ENCODE data around the gene ATP5MG. TPM values are rescaled to one million over a fixed set of nuclear protein-coding genes. Genes with fewer than 3 reads are reported as not detected.

The ATP5MG gene
- total and polyA plus RNA-seq, 10 of the 15 experiments (the other 5 are each of a cell fraction or from before 2014, with no cell fraction given): 211 to 2,276 (median 633) TPM

GRCh38 chr11:118401880-118402590 is 629 bp downstream of the ATP5MG start:
- RAD21 ChIA-PET (ENCODE audit: unreplicated experiment): interaction anchor here (0.8 to 3.0 kb wide), 6 partner anchors 33 to 86 kb away, joined by 3 to 13 read pairs (median 6); partner anchors contain the start of gene KMT2A
- H3K4me3 ChIP-seq: peak overlapping the region; percentile 89

More at GRCh38 chr11:118401880-118402590, 629 bp downstream of the ATP5MG start:
- Histone ChIP-seq H2AFZ (ENCODE audit: control insufficient read depth, low read depth, low read length) (peak overlapping the region; percentile 99; the same call in 1 of the 2 replicates), H3K27ac (ENCODE audit: control insufficient read depth, insufficient read depth) (peak overlapping the region; percentile 98), H3K4me2 (ENCODE audit: control insufficient read depth, insufficient read depth) (peak overlapping the region; percentile 83), H3K9ac (ENCODE audit: control insufficient read depth, insufficient read depth, low read length) (peak overlapping the region; percentile 94), H4K20me1 (ENCODE audit: control insufficient read depth, insufficient read depth) (no peaks in the 10 kb centered on the region), H3K79me2 (ENCODE audit: control insufficient read depth, insufficient read depth, low read length) (peaks cover 62% of the 10 kb centered on the region), H3K27me3 (replicated peaks in 1 of 2; ENCODE audit: control insufficient read depth in 2 of 2, insufficient read depth in 2 of 2, low read length in 1 of 2) (no peaks in the 10 kb centered on the region), H3K36me3 (ENCODE audit: control insufficient read depth in 2 of 2, insufficient read depth in 2 of 2, low read length in 1 of 2) (peaks cover 0 to 6% of the 10 kb centered on the region in 2 experiments; a peak in 2 of 4 replicates), H3K4me1 (ENCODE audit: control insufficient read depth, insufficient read depth, low read length) (peaks cover 15% of the 10 kb centered on the region; the same call in 1 of the 2 replicates), H3K9me3 (replicated peaks; ENCODE audit: control insufficient read depth, insufficient read depth, low read length) (no peaks in the 10 kb centered on the region)
- FAIRE-seq (no peak), DNase-seq (ENCODE audit: low read depth, low spot score) (no peak), ATAC-seq (peak; percentile 26)
- ChIA-PET CTCF (interaction anchor here (0.6 to 3.2 kb wide), 10 partner anchors 9 to 203 kb away, joined by 3 to 29 read pairs (median 4); no protein-coding TSS in a partner anchor), POLR2A (interaction anchor here (0.7 to 1.4 kb wide), 8 partner anchors 9 to 729 kb away, joined by 3 to 5 read pairs (median 4); no protein-coding TSS in a partner anchor), SMC1A (ENCODE audit: uncharacterized antibody, unreplicated experiment) (interaction anchor here (0.7 to 2.1 kb wide), 12 partner anchors 10 to 90 kb away, joined by 3 to 10 read pairs (median 4); no protein-coding TSS in a partner anchor)
- intact Hi-C loops (cut with micrococcal nuclease; ENCODE audit: unreplicated experiment): loop anchor here (2.0 kb wide), 1 partner anchor 33 kb away; no protein-coding TSS in a partner anchor
- TSS peak; percentile 70 for BruUV-seq (replicated peaks)
- TF ChIP-seq RELA (IDR thresholded peaks at IDR 0.05; ENCODE audit: borderline replicate concordance, partially characterized antibody) (no peak), SIN3A (IDR thresholded peaks at IDR 0.05; ENCODE audit: low read depth, low read length) (no peak), NFYA (IDR thresholded peaks at IDR 0.05; ENCODE audit: borderline replicate concordance, low read depth, low read length) (no peak), EZH2 (IDR thresholded peaks at IDR 0.05; ENCODE audit: borderline replicate concordance, control insufficient read depth, low read depth, low read length) (no peak), BMI1 (IDR thresholded peaks at IDR 0.05; ENCODE audit: borderline replicate concordance) (no peak), ESRRA (IDR thresholded peaks at IDR 0.05; ENCODE audit: low read length) (no peak), POU2F2 (IDR thresholded peaks at IDR 0.05; ENCODE audit: borderline replicate concordance, low read depth, low read length) (no peak)
- TF ChIP-seq, protein P1, sequence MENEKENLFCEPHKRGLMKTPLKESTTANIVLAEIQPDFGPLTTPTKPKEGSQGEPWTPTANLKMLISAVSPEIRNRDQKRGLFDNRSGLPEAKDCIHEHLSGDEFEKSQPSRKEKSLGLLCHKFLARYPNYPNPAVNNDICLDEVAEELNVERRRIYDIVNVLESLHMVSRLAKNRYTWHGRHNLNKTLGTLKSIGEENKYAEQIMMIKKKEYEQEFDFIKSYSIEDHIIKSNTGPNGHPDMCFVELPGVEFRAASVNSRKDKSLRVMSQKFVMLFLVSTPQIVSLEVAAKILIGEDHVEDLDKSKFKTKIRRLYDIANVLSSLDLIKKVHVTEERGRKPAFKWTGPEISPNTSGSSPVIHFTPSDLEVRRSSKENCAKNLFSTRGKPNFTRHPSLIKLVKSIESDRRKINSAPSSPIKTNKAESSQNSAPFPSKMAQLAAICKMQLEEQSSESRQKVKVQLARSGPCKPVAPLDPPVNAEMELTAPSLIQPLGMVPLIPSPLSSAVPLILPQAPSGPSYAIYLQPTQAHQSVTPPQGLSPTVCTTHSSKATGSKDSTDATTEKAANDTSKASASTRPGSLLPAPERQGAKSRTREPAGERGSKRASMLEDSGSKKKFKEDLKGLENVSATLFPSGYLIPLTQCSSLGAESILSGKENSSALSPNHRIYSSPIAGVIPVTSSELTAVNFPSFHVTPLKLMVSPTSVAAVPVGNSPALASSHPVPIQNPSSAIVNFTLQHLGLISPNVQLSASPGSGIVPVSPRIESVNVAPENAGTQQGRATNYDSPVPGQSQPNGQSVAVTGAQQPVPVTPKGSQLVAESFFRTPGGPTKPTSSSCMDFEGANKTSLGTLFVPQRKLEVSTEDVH (IDR thresholded peaks at IDR 0.05; ENCODE audit: low read depth, partially characterized antibody): no peak
- TF ChIP-seq, protein P2, sequence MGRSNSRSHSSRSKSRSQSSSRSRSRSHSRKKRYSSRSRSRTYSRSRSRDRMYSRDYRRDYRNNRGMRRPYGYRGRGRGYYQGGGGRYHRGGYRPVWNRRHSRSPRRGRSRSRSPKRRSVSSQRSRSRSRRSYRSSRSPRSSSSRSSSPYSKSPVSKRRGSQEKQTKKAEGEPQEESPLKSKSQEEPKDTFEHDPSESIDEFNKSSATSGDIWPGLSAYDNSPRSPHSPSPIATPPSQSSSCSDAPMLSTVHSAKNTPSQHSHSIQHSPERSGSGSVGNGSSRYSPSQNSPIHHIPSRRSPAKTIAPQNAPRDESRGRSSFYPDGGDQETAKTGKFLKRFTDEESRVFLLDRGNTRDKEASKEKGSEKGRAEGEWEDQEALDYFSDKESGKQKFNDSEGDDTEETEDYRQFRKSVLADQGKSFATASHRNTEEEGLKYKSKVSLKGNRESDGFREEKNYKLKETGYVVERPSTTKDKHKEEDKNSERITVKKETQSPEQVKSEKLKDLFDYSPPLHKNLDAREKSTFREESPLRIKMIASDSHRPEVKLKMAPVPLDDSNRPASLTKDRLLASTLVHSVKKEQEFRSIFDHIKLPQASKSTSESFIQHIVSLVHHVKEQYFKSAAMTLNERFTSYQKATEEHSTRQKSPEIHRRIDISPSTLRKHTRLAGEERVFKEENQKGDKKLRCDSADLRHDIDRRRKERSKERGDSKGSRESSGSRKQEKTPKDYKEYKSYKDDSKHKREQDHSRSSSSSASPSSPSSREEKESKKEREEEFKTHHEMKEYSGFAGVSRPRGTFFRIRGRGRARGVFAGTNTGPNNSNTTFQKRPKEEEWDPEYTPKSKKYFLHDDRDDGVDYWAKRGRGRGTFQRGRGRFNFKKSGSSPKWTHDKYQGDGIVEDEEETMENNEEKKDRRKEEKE (IDR thresholded peaks at IDR 0.05): no peak
- TF ChIP-seq, protein P3, sequence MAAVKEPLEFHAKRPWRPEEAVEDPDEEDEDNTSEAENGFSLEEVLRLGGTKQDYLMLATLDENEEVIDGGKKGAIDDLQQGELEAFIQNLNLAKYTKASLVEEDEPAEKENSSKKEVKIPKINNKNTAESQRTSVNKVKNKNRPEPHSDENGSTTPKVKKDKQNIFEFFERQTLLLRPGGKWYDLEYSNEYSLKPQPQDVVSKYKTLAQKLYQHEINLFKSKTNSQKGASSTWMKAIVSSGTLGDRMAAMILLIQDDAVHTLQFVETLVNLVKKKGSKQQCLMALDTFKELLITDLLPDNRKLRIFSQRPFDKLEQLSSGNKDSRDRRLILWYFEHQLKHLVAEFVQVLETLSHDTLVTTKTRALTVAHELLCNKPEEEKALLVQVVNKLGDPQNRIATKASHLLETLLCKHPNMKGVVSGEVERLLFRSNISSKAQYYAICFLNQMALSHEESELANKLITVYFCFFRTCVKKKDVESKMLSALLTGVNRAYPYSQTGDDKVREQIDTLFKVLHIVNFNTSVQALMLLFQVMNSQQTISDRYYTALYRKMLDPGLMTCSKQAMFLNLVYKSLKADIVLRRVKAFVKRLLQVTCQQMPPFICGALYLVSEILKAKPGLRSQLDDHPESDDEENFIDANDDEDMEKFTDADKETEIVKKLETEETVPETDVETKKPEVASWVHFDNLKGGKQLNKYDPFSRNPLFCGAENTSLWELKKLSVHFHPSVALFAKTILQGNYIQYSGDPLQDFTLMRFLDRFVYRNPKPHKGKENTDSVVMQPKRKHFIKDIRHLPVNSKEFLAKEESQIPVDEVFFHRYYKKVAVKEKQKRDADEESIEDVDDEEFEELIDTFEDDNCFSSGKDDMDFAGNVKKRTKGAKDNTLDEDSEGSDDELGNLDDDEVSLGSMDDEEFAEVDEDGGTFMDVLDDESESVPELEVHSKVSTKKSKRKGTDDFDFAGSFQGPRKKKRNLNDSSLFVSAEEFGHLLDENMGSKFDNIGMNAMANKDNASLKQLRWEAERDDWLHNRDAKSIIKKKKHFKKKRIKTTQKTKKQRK (IDR thresholded peaks at IDR 0.05; ENCODE audit: low read depth, low read length): no peak
- in situ Hi-C loops (cut with MboI): no loop called here
- WGBS (ENCODE audit: insufficient coverage, insufficient replicate concordance, low lambda C conversion rate, missing lambda C conversion rate): under 1% methylated on average over 22 of the region's 22 CpGs

All from GM12878 (cell line).